GM12801 (cell line): Measurements from ENCODE around the gene RBM33.

Source experiments
- TF ChIP-seq, protein P1 (sequence below): IDR thresholded peaks from one replicate; pipeline ENCODE4 v1.5.1; 2011; ENCODE audit warnings: control low read depth; ENCODE audit not compliant: insufficient read length; ENCODE audit errors: extremely low read depth

Gene RBM33

DNA sequence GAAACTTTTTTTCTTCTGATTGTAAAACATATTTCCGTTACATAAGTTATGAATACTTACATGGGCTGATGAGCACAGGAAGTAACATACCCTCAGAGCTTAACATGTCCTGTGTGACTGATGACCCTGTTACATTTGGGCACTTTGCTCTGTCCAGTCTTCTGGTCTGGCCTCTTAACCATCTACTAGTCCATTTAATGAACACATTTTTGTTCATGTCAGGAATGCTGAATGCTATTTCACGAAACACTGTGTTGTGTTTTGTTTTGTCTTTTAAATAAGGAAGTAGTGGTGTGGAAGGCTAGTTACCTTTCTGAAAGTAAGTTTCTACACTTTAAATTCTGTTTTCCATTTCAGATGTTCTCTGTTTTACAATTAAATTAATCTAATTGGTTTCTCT, 77.7 kb downstream of the RBM33 start:
- TF ChIP-seq, protein P1, sequence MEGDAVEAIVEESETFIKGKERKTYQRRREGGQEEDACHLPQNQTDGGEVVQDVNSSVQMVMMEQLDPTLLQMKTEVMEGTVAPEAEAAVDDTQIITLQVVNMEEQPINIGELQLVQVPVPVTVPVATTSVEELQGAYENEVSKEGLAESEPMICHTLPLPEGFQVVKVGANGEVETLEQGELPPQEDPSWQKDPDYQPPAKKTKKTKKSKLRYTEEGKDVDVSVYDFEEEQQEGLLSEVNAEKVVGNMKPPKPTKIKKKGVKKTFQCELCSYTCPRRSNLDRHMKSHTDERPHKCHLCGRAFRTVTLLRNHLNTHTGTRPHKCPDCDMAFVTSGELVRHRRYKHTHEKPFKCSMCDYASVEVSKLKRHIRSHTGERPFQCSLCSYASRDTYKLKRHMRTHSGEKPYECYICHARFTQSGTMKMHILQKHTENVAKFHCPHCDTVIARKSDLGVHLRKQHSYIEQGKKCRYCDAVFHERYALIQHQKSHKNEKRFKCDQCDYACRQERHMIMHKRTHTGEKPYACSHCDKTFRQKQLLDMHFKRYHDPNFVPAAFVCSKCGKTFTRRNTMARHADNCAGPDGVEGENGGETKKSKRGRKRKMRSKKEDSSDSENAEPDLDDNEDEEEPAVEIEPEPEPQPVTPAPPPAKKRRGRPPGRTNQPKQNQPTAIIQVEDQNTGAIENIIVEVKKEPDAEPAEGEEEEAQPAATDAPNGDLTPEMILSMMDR: no peak

DNA sequence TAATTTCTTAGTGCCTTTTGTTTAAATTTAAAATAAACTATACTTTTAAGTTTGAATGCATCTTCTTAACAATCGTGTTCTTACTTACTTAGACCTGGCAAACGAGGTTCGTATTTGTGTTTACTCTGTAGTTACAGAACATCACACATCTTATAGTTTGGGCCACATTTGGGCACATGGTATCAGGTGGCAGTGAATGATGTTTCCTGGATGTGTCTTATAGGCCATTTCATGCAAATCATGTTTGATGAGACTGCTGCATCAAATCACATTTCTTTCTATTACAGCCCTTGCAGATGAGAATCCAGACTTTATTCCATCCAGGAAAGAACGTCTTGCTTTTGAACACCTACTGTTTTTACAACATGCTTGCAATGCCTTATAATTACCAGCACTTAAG, 78.5 kb downstream of the RBM33 start:
- TF ChIP-seq, protein P1: no peak

DNA sequence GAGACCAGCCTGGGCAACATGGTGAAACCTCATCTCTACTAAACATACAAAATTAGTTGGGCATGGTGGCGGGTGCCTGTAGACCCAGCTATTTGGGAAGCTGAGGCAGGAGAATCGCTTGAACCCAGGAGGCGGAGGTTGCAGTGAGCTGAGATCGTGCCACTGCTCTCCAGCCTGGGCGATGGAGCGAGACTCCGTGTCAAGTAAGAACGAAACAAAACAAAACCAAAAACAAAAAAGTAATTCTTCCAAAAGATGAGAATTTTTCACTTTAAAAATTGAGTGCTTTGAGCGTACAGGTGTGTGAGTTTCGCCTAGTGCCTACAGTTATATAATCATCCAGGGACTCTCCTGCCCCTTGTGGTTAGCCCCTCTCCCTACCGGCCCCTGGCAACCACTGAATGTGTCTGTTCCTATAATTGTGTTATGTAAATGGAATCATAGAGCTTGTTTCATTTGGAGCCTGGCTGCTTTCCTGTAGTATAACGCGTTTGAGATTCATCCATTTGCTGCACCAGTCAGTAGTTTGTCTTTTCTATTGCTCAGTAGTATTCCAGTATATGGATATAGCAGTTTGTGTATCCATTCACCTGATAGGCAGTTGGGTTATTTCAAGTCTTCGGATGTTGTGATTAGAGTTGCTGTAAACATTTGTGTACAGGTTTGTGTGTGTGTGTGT, 80.0 kb downstream of the RBM33 start:
- TF ChIP-seq, protein P1: no peak

DNA sequence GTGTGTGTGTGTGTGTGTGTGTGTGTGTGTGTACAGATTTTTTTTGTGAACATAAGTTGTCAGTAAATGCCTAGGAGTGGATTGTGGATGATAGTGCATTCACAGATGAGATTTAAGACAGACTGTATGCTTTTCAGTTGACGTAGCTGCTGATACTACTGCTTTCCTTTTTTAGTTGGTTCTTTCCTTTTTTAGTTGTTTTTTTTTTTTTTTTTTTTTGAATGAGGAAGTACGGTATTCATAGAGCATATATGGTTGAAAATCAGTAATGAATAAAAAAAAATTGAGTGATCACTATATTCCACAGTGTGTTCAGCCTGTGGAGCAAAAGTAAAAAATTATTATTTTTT, 80.5 kb downstream of the RBM33 start:
- TF ChIP-seq, protein P1: no peak

DNA sequence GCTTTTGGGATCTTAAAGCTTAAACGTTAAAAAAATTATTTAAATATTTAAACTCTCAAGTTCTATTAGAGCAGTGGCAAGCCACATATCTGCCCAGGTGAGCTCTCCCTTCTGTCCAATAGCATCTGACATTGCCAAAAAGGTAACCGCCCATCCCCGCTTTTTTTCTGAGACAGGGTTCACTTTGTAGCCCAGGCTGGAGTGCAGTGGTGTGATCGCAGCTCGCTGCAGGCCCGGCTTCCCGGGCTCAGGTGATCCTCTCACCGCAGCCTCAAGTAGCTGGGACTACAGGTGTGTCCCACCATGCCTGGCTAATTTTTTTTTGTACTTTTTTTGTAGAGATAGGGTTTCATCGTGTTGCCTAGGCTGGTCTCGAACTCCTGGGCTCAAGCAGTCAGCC, 83.2 kb downstream of the RBM33 start:
- TF ChIP-seq, protein P1: no peak

DNA sequence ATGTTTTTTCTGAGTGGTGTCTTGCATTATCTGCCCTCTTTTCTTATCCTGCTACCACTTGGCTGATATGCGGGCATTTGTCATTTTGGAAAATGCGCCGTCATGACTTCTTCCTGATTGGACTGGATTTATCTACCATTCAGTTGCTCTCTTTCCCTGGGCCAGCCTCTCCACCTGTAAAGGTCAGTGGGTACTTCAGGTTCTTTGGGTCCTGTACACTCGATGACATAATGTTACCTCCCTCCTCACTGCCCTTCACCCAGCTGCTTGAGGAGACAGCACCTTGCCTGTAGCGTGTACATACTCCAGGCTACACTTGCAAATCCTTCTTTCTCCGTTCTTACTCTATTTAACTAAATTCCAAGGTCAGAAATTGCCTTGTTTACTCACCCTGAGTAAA, 83.7 kb downstream of the RBM33 start:
- TF ChIP-seq, protein P1: no peak

DNA sequence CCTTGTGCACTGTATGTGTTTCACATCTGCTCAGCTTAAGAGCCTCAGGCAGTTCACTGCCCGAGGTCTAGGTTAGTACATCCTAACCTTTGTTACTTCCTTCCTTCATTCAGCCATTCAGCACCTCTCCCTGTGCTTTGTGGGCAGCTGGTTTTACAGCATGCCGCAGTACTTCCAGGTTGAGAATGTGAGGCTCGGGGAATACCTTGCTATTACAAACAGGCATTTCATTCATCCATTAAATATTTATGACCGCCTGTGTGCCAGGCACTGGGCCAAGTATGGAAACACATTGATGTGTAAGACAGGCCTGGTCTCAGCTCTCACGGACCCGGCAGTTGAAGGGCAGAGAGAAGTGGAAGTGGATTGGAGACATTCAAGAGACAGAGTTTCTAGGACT, 85.4 kb downstream of the RBM33 start:
- TF ChIP-seq, protein P1: no peak
